HL-60 (cell line): ENCODE measurements around the gene GALNT6.

ENCODE experiments used
- CTCF ChIP-seq: IDR thresholded peaks from one replicate; pipeline ENCODE4 v1.5.1; 2011; ENCODE audit warnings: low read length, control low read depth, inconsistent platforms; ENCODE audit not compliant: insufficient read depth
- GABPA ChIP-seq: IDR thresholded peaks from 2 replicates; pipeline ENCODE4 v1.6.1; 2012; ENCODE audit warnings: low read depth
- POLR2AphosphoS5 ChIP-seq: IDR thresholded peaks from 2 replicates; pipeline ENCODE4 v1.6.1; 2012; ENCODE audit warnings: low read depth
- REST ChIP-seq: IDR thresholded peaks from 2 replicates; pipeline ENCODE4 v1.6.1; 2012; ENCODE audit warnings: low read depth; ENCODE audit not compliant: insufficient replicate concordance

DNA sequence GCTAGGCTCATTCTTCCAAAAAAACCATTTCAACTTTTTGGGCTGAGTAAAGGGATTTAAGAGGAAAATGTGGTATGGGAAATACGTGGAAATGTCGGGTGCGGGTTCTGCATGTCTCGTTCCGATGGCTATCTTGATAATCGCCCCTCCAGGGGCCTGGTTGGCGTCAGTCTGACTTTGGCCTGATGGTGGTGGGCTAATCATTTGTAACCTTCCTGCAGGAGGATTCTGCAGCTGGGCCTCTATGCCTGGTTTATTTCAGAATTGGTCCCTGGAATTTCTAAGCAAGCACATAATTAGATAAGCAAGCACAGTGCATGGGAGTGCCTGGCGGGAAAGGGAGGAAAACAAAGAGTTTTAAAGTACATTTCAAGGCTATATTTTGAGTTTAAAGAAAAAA is 18.6 kb upstream of the GALNT6 start:
- TF ChIP-seq CTCF = no peak
- no peak for TF ChIP-seq POLR2AphosphoS5
- TF ChIP-seq REST = no peak
- no peak for TF ChIP-seq GABPA
